ENCODE data around the gene LGALS12.

DNA sequence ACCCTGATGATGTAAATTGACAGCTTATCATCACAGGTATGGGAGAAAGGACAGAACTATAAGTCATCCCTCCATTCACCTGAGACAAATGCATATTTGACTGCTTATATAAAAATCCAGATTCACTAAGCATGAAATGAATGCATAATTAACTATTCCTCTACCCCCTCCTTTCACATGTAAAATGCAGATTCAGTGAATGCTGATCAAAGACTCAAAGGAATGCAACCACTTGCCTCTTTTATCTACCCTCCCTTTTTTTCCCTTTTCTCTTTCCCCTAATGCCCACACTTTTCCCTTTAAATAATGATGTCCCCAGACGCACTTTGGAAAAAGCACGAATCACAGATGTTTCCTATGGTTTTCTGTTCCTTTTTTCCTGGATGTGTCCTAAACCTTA lies 26.2 kb downstream of the LGALS12 start:
- TF ChIP-seq ZFP3 (CRISPR knock-in tag; IDR thresholded peaks at IDR 0.05): no peak
- no peak for TF ChIP-seq CSDC2 (CRISPR knock-in tag; IDR thresholded peaks at IDR 0.05)
- no peak for TF ChIP-seq TOX (CRISPR knock-in tag; IDR thresholded peaks at IDR 0.05; ENCODE audit: borderline replicate concordance)
- TF ChIP-seq, protein P1, sequence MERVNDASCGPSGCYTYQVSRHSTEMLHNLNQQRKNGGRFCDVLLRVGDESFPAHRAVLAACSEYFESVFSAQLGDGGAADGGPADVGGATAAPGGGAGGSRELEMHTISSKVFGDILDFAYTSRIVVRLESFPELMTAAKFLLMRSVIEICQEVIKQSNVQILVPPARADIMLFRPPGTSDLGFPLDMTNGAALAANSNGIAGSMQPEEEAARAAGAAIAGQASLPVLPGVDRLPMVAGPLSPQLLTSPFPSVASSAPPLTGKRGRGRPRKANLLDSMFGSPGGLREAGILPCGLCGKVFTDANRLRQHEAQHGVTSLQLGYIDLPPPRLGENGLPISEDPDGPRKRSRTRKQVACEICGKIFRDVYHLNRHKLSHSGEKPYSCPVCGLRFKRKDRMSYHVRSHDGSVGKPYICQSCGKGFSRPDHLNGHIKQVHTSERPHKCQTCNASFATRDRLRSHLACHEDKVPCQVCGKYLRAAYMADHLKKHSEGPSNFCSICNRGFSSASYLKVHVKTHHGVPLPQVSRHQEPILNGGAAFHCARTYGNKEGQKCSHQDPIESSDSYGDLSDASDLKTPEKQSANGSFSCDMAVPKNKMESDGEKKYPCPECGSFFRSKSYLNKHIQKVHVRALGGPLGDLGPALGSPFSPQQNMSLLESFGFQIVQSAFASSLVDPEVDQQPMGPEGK (CRISPR knock-in tag; IDR thresholded peaks at IDR 0.05; ENCODE audit: borderline replicate concordance): no peak
- no peak for TF ChIP-seq ISL1 (CRISPR knock-in tag; IDR thresholded peaks at IDR 0.05)
- TF ChIP-seq SNAI2 (CRISPR knock-in tag; IDR thresholded peaks at IDR 0.05): no peak
- no peak for TF ChIP-seq PPARA (CRISPR knock-in tag; IDR thresholded peaks at IDR 0.05; ENCODE audit: borderline replicate concordance)
- no peak for TF ChIP-seq ZC3H10 (CRISPR knock-in tag; IDR thresholded peaks at IDR 0.05)
- no peak for TF ChIP-seq RARB (CRISPR knock-in tag; IDR thresholded peaks at IDR 0.05)

Data from SK-N-SH treated with all-trans-retinoic acid at 6 μM for 48 hours (cell line).